A549 treated with AZD9567 at 1 μM for 4 hours (cell line): ENCODE measurements around the gene ERMN. TPM values are rescaled to one million over a fixed set of nuclear protein-coding genes. Genes with fewer than 3 reads are reported as not detected.

Experiments used
- total RNA-seq: library from RNA; stranded (reverse); fragments of 200-300 nt; extraction: Qiagen RNA extraction; gene quantifications from 5 replicates; pipeline ENCODE4 v1.2.3, GENCODE V29; 2022; ENCODE audit not compliant: insufficient read depth

ERMN gene, protein sequence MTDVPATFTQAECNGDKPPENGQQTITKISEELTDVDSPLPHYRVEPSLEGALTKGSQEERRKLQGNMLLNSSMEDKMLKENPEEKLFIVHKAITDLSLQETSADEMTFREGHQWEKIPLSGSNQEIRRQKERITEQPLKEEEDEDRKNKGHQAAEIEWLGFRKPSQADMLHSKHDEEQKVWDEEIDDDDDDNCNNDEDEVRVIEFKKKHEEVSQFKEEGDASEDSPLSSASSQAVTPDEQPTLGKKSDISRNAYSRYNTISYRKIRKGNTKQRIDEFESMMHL
- not detected in 5 replicates for total RNA-seq

DNA sequence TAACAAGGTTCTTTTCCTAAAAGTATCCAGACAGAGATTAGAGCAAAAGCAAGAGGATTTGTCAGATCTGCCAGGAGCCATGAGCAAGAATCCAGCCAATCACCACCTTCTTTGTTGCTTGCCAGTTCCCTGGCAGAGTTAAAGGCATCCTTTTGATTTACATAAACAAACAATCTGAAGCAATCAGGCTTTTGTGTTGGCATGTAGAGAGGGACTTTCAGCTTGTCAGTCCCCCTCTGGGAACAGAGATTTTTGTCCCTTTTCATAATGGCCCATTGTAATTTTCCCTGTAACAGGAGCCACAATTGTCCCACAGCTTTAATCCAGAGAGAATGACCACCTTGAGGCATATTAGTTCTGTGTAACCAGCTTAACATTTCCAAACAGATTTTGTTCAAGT is at the start of gene ERMN:
Gene ERMN (minus strand): TSS at position 39 of the 400 bp plus-strand sequence. CDS start 182 bp downstream, outside the sequence.

Other genes with a start within 250 kb of the ERMN start
- 1.1 to 2.0 TPM (median 1.7 TPM) in 5 replicates for gene GALNT5, start 68.1 kb downstream of the ERMN start, total RNA-seq
- gene CYTIP, start 118.3 kb upstream of the ERMN start, total RNA-seq = not detected in 5 replicates